GM23338 (cell line): Measurements from ENCODE around the gene MAPK8IP2. TPM values are rescaled to one million over a fixed set of nuclear protein-coding genes. Genes with fewer than 3 reads are reported as not detected.

Experiments
- ATAC-seq: fragments of 200-7000 bp; cut with Tn5 transposase; 3 replicates; pipeline ENCODE4 v1.9.1; 2020
- DNase-seq: peaks from one replicate; pipeline ENCODE4 v3.0.0-alpha.2; 2015; ENCODE audit warnings: low spot score
- H2AFZ ChIP-seq: fragments of 200-600 bp; sonication (generic); 2 replicates; pipeline ENCODE4 v1.8.0; 2016; ENCODE audit warnings: antibody characterized with exemption, mild to moderate bottlenecking, moderate library complexity
- H3F3A ChIP-seq: fragments of 200-600 bp; sonication (generic); replicated peaks from 2 replicates; pipeline ENCODE4 v1.8.0; 2017; ENCODE audit warnings: antibody characterized with exemption, mixed run types, low read depth
- H3K27ac ChIP-seq: fragments of 200-600 bp; sonication (generic); 2 replicates; pipeline ENCODE4 v1.6.1; 2016; ENCODE audit warnings: low read depth
- H3K27me3 ChIP-seq: fragments of 200-600 bp; sonication (generic); 2 replicates; pipeline ENCODE4 v1.8.0; 2016; ENCODE audit warnings: mild to moderate bottlenecking, mixed run types, moderate library complexity; ENCODE audit not compliant: insufficient read depth
- H3K36me3 ChIP-seq: fragments of 200-600 bp; sonication (generic); 2 replicates; pipeline ENCODE4 v1.8.0; 2016; ENCODE audit warnings: mild to moderate bottlenecking; ENCODE audit not compliant: insufficient read depth
- H3K4me1 ChIP-seq: fragments of 200-600 bp; sonication (generic); 2 replicates; pipeline ENCODE4 v1.8.0; 2016; ENCODE audit warnings: mild to moderate bottlenecking, moderate library complexity; ENCODE audit not compliant: insufficient read depth
- H3K4me2 ChIP-seq: fragments of 200-600 bp; sonication (generic); 2 replicates; pipeline ENCODE4 v1.7.1; 2017; ENCODE audit warnings: mixed run types
- H3K4me3 ChIP-seq: fragments of 200-600 bp; sonication (generic); 2 replicates; pipeline ENCODE4 v1.6.1; 2016; ENCODE audit warnings: mixed run types
- H3K79me2 ChIP-seq: fragments of 200-600 bp; sonication (generic); replicated peaks from 2 replicates; pipeline ENCODE4 v1.8.0; 2017; ENCODE audit warnings: mild to moderate bottlenecking; ENCODE audit not compliant: insufficient read depth
- H3K9me2 ChIP-seq: fragments of 200-600 bp; sonication (generic); 2 replicates; pipeline ENCODE4 v1.8.0; 2017; ENCODE audit not compliant: insufficient read depth
- H4K20me1 ChIP-seq: fragments of 200-600 bp; sonication (generic); replicated peaks from 2 replicates; pipeline ENCODE4 v1.8.0; 2017; ENCODE audit warnings: mild to moderate bottlenecking; ENCODE audit not compliant: insufficient read depth
- H3K27ac Mint-ChIP-seq: 2 replicates; pipeline ENCODE4 v1.8.0; 2020; ENCODE audit warnings: inconsistent platforms, mild to moderate bottlenecking, moderate library complexity, mixed read lengths
- H3K27me3 Mint-ChIP-seq: 3 replicates; pipeline ENCODE4 v1.8.0; 2022; ENCODE audit warnings: low read depth, mild to moderate bottlenecking, moderate library complexity, mixed read lengths, inconsistent platforms; ENCODE audit not compliant: insufficient read depth, poor library complexity
- H3K36me3 Mint-ChIP-seq: 3 replicates; pipeline ENCODE4 v1.8.0; 2021; ENCODE audit warnings: low read depth, mild to moderate bottlenecking, inconsistent platforms, moderate library complexity, mixed read lengths
- H3K4me1 Mint-ChIP-seq: 3 replicates; pipeline ENCODE4 v1.8.0; 2020; ENCODE audit warnings: mild to moderate bottlenecking, inconsistent platforms, mixed read lengths
- H3K4me3 Mint-ChIP-seq: 3 replicates; pipeline ENCODE4 v1.8.0; 2021; ENCODE audit warnings: moderate library complexity, mild to moderate bottlenecking, inconsistent platforms, mixed read lengths
- H3K9me3 Mint-ChIP-seq: 3 replicates; pipeline ENCODE4 v1.8.0; 2020; ENCODE audit warnings: moderate library complexity, mild to moderate bottlenecking, inconsistent platforms, mixed read lengths
- CREB1 ChIP-seq: fragments of 250-450 bp; sonication (Bioruptor Pico); IDR thresholded peaks from 2 replicates; pipeline ENCODE4 v1.5.0; 2020; ENCODE audit warnings: low read depth, mild to moderate bottlenecking, moderate library complexity
- CTCF ChIP-seq, 2 experiments: fragments of 200-600 bp in 1 of 2; sonication (generic) in 1 of 2; conservative IDR thresholded peaks; 2 replicates each; pipeline versions ENCODE4 v1.5.1 to v1.6.1; 2016 to 2017; ENCODE audit warnings: antibody characterized with exemption in 2 of 2, low read depth in 2 of 2, mild to moderate bottlenecking in 2 of 2, moderate library complexity in 1 of 2
- ETS1 ChIP-seq: IDR thresholded peaks from 2 replicates; pipeline ENCODE4 v1.6.1; 2016; ENCODE audit warnings: antibody characterized with exemption
- EZH2 ChIP-seq: fragments of 200-600 bp; sonication (generic); IDR thresholded peaks from one replicate; pipeline ENCODE4 v1.8.0; 2017; ENCODE audit warnings: antibody characterized with exemption, mild to moderate bottlenecking, low read depth; ENCODE audit not compliant: unreplicated experiment
- EZH2phosphoT487 ChIP-seq: fragments of 200-600 bp; sonication (generic); IDR thresholded peaks from one replicate; pipeline ENCODE4 v1.8.1; 2018; ENCODE audit warnings: antibody characterized with exemption; ENCODE audit not compliant: unreplicated experiment
- JUNB ChIP-seq: IDR thresholded peaks from one replicate; pipeline ENCODE4 v1.6.1; 2016; ENCODE audit warnings: antibody characterized with exemption; ENCODE audit not compliant: unreplicated experiment
- NANOG ChIP-seq: IDR thresholded peaks from 2 replicates; pipeline ENCODE4 v1.6.1; 2016; ENCODE audit warnings: antibody characterized with exemption, borderline replicate concordance
- POLR2AphosphoS5 ChIP-seq: IDR thresholded peaks from 2 replicates; pipeline ENCODE4 v1.6.1; 2016; ENCODE audit warnings: antibody characterized with exemption, low read depth
- REST ChIP-seq: IDR thresholded peaks from one replicate; pipeline ENCODE4 v1.6.1; 2018; ENCODE audit warnings: antibody characterized with exemption; ENCODE audit not compliant: unreplicated experiment
- STAT1 ChIP-seq: IDR thresholded peaks from one replicate; pipeline ENCODE4 v1.6.1; 2016; ENCODE audit warnings: antibody characterized with exemption; ENCODE audit not compliant: unreplicated experiment
- ZNF114 ChIP-seq: fragments of 250-450 bp; sonication (Bioruptor Pico); IDR thresholded peaks from 2 replicates; pipeline ENCODE4 v1.5.0; 2020; ENCODE audit warnings: mild to moderate bottlenecking, moderate library complexity
- ZNF331 ChIP-seq: fragments of 250-450 bp; sonication (Bioruptor Pico); IDR thresholded peaks from 2 replicates; pipeline ENCODE4 v1.5.0; 2020; ENCODE audit warnings: low read depth, mild to moderate bottlenecking, moderate library complexity
- ZNF462 ChIP-seq: fragments of 250-450 bp; sonication (Bioruptor Pico); IDR thresholded peaks from 2 replicates; pipeline ENCODE4 v1.5.0; 2020; ENCODE audit warnings: mild to moderate bottlenecking, moderate library complexity
- polyA plus RNA-seq: library from polyadenylated mRNA; unstranded; fragments of >200 nt; fragmentation: Nextera tagmentation; extraction: Ambion mirVana; gene quantifications from 2 replicates; pipeline ENCODE4 v1.2.1, GENCODE V29; 2016
- total RNA-seq: library from RNA; depleted of rRNA; stranded (reverse); fragments of >200 nt; shearing (Covaris generic); gene quantifications from 2 replicates; pipeline ENCODE4 v1.2.3, GENCODE V29; 2014

MAPK8IP2 gene
- total and polyA plus RNA-seq, 2 experiments from 2014 or later: 0.15 to 3.5 TPM

GRCh38 chr22:50563413-50564160, 37.0 kb upstream of the MAPK8IP2 start:
- H3K27ac ChIP-seq: no peak overlapping the region
- peak; percentile 17 for ATAC-seq

More at GRCh38 chr22:50563413-50564160, 37.0 kb upstream of the MAPK8IP2 start:
- Histone ChIP-seq H3K4me2 (peak overlapping the region; percentile 99), H3K79me2 (no peaks in the 10 kb centered on the region), H2AFZ (peak overlapping the region; percentile 97), H3K9me2 (no peaks in the 10 kb centered on the region), H3K4me3 (peak overlapping the region; percentile 87), H3K27me3 (peaks cover 20% of the 10 kb centered on the region), H3F3A (0 out of 2 replicates have a peak, but pooled peaks cover 3% of the 10 kb centered on the region), H4K20me1 (no peaks in the 10 kb centered on the region), H3K4me1 (no peaks in the 10 kb centered on the region), H3K36me3 (no peaks in the 10 kb centered on the region)
- no peak for TF ChIP-seq JUNB
- no peak for TF ChIP-seq REST
- TF ChIP-seq EZH2: no peak
- TF ChIP-seq CTCF (conservative IDR thresholded peaks at IDR 0.05; ENCODE audit: low read depth in 2 of 2): no peak
- TF ChIP-seq ZNF331 (CRISPR knock-in tag): no peak
- no peak for TF ChIP-seq CREB1 (CRISPR knock-in tag)
- TF ChIP-seq NANOG: no peak
- no peak for TF ChIP-seq ZNF114 (CRISPR knock-in tag)
- TF ChIP-seq EZH2phosphoT487: no peak
- no peak for TF ChIP-seq ETS1
- no peak for TF ChIP-seq STAT1
- no peak for TF ChIP-seq POLR2AphosphoS5
- no peak for TF ChIP-seq ZNF462 (CRISPR knock-in tag)
- no peak overlapping the region for H3K27ac Mint-ChIP-seq
- peaks cover 5% of the 10 kb centered on the region; the same call in 2 of the 3 replicates for H3K36me3 Mint-ChIP-seq
- H3K4me3 Mint-ChIP-seq: peak overlapping the region; percentile 90
- peaks cover 32% of the 10 kb centered on the region for H3K27me3 Mint-ChIP-seq
- H3K9me3 Mint-ChIP-seq: no peaks in the 10 kb centered on the region
- peak; percentile 24 for DNase-seq
- H3K4me1 Mint-ChIP-seq: peaks cover 6% of the 10 kb centered on the region; the same call in 2 of the 3 replicates
